WTC11 (cell line): Measurements from ENCODE around the gene TFEB.

Experiments used
- NR3C1 ChIP-seq: sonication (generic); formaldehyde crosslinking; conservative IDR thresholded peaks from 2 replicates; pipeline ENCODE4 v1.8.1; 2023; ENCODE audit warnings: low read depth, mild to moderate bottlenecking, missing genetic modification reagents
- ZBTB43 ChIP-seq: sonication (generic); formaldehyde crosslinking; IDR thresholded peaks from 2 replicates; pipeline ENCODE4 v1.8.1; 2023; ENCODE audit warnings: mild to moderate bottlenecking, missing genetic modification reagents

- no peak for TF ChIP-seq ZBTB43 (CRISPR knock-in tag)
- TF ChIP-seq NR3C1 (CRISPR knock-in tag), result no peak
Observed at GRCh38 chr6:41708856-41709255, 26.6 kb downstream of the TFEB start.
